HCT116 (cell line): Measurements from ENCODE around the gene AHRR. TPM values are rescaled to one million over a fixed set of nuclear protein-coding genes. Genes with fewer than 3 reads are reported as not detected.

Experiments
- ATAC-seq: fragments of 200-7000 bp; cut with Tn5 transposase; 2 replicates; pipeline ENCODE4 v1.9.1; 2020; ENCODE audit warnings: mild to moderate bottlenecking, moderate library complexity
- BruUV-seq: library from RNA; stranded (reverse); fragments of 400-500 nt; replicated peaks from 2 replicates; lab custom pipeline; 2021; lab: Mats Ljungman, UMichigan
- CTCF ChIA-PET: fragments of 300-600 bp; sonication (Branson Sonifier 250); formaldehyde crosslinking; loops from one replicate; lab custom pipeline; 2021; ENCODE audit warnings: antibody characterized with exemption; lab: Charles Lee
- POLR2A ChIA-PET: fragments of 300-600, 350-600 bp; sonication (Branson Sonifier 250); formaldehyde crosslinking; loops from one replicate; lab custom pipeline; 2021; ENCODE audit warnings: antibody characterized with exemption; lab: Charles Lee
- RAD21 ChIA-PET, 2 experiments: fragments of 300-600 bp; sonication (Branson Sonifier 250); formaldehyde crosslinking; loops; one replicate each; lab custom pipeline; 2023; ENCODE audit warnings: low total read pairs in 2 of 2; ENCODE audit not compliant: uncharacterized antibody in 2 of 2, unreplicated experiment in 2 of 2, low non-redundant PET in 1 of 2; lab: Charles Lee
- DNase-seq: peaks from one replicate; pipeline ENCODE4 v3.0.0-alpha.2; 2010; ENCODE audit warnings: low read depth, low spot score
- H2AFZ ChIP-seq: fragments of 200-600 bp; shearing (Covaris generic), sonication (generic); 2 replicates; pipeline ENCODE4 v1.6.1; 2017; ENCODE audit warnings: low read depth, mixed run types, mixed read lengths, antibody characterized with exemption, low read length; ENCODE audit not compliant: poor library complexity, severe bottlenecking
- H3K27ac ChIP-seq: 2 replicates; pipeline ENCODE4 v1.5.1; 2012; ENCODE audit warnings: low read depth, low read length
- H3K27me3 ChIP-seq: fragments of 200-600 bp; sonication (generic); 2 replicates; pipeline ENCODE4 v1.6.1; 2016; ENCODE audit warnings: mixed run types, low read length, mixed read lengths; ENCODE audit not compliant: insufficient read depth
- H3K36me3 ChIP-seq, 2 experiments: fragments of 200-500 bp in 1 of 2; fragments of 200-600 bp in 1 of 2; sonication (Bioruptor generic) in 1 of 2; sonication (generic) in 1 of 2; 2 replicates each; pipeline versions ENCODE4 v1.5.1 to v1.6.1; 2014 to 2016; ENCODE audit warnings: low read length in 2 of 2, inconsistent platforms in 1 of 2, mixed read lengths in 1 of 2, mixed run types in 1 of 2; ENCODE audit not compliant: insufficient read depth in 2 of 2, control insufficient read depth in 1 of 2
- H3K4me1 ChIP-seq, 2 experiments: fragments of 200-600 bp in 1 of 2; sonication (generic) in 1 of 2; 2 replicates each; pipeline versions ENCODE4 v1.5.1 to v1.6.1; 2012 to 2017; ENCODE audit warnings: low read length in 2 of 2, inconsistent platforms in 1 of 2, mild to moderate bottlenecking in 1 of 2, mixed read lengths in 1 of 2, mixed run types in 1 of 2, moderate library complexity in 1 of 2; ENCODE audit not compliant: insufficient read depth in 2 of 2, control insufficient read depth in 1 of 2
- H3K4me2 ChIP-seq: fragments of 200-600 bp; sonication (generic); 2 replicates; pipeline ENCODE4 v1.6.1; 2017; ENCODE audit warnings: mixed run types, low read length, mixed read lengths
- H3K4me3 ChIP-seq, 2 experiments: fragments of 200-600 bp in 1 of 2; sonication (generic) in 1 of 2; replicated peaks in 1 of 2; 2 replicates each; pipeline ENCODE4 v1.5.1; 2011 to 2016; ENCODE audit warnings: low read length in 2 of 2, control low read depth in 1 of 2, low read depth in 1 of 2, mild to moderate bottlenecking in 1 of 2, mixed read lengths in 1 of 2, mixed run types in 1 of 2
- H3K79me2 ChIP-seq: fragments of 200-600 bp; sonication (generic); 2 replicates; pipeline ENCODE4 v1.6.1; 2017; ENCODE audit warnings: mild to moderate bottlenecking, mixed run types, low read length, moderate library complexity, mixed read lengths; ENCODE audit not compliant: insufficient read depth
- H3K9ac ChIP-seq: fragments of 200-600 bp; sonication (generic); 2 replicates; pipeline ENCODE4 v1.6.1; 2016; ENCODE audit warnings: low read length, mixed read lengths
- H3K9me2 ChIP-seq: fragments of 200-600 bp; sonication (generic), shearing (Covaris generic); 2 replicates; pipeline ENCODE4 v1.6.1; 2017; ENCODE audit warnings: mixed run types, mild to moderate bottlenecking, moderate library complexity; ENCODE audit not compliant: insufficient read depth
- H3K9me3 ChIP-seq, 2 experiments: fragments of 200-500 bp in 1 of 2; fragments of 200-600 bp in 1 of 2; sonication (Bioruptor generic) in 1 of 2; sonication (generic) in 1 of 2; 2 replicates each; pipeline ENCODE4 v1.6.1; 2014 to 2017; ENCODE audit warnings: low read length in 2 of 2, mixed read lengths in 2 of 2, inconsistent platforms in 1 of 2, low read depth in 1 of 2, mild to moderate bottlenecking in 1 of 2, mixed run types in 1 of 2, moderate library complexity in 1 of 2; ENCODE audit not compliant: control insufficient read depth in 1 of 2, insufficient read depth in 1 of 2
- H4K20me1 ChIP-seq: fragments of 200-600 bp; sonication (generic), shearing (Covaris generic); 2 replicates; pipeline ENCODE4 v1.6.1; 2017; ENCODE audit warnings: mixed run types, mild to moderate bottlenecking, moderate library complexity; ENCODE audit not compliant: insufficient read depth
- CTCF ChIP-seq, 3 experiments: fragments of 200-600 bp in 1 of 3; sonication (generic) in 1 of 3; IDR thresholded peaks in 2 of 3; conservative IDR thresholded peaks in 1 of 3; 2 replicates each; pipeline ENCODE4 v1.5.1; 2012 to 2017; ENCODE audit warnings: low read depth in 2 of 3, low read length in 2 of 3, antibody characterized with exemption in 1 of 3, borderline replicate concordance in 1 of 3, control low read depth in 1 of 3, mild to moderate bottlenecking in 1 of 3, mixed read lengths in 1 of 3, mixed run types in 1 of 3, moderate library complexity in 1 of 3; ENCODE audit not compliant: insufficient read depth in 1 of 3
- EGR1 ChIP-seq: IDR thresholded peaks from 2 replicates; pipeline ENCODE4 v1.6.1; 2012; ENCODE audit warnings: low read depth
- ELF1 ChIP-seq: IDR thresholded peaks from 2 replicates; pipeline ENCODE4 v1.6.1; 2012; ENCODE audit warnings: low read depth, borderline replicate concordance
- EZH2 ChIP-seq: fragments of 200-600 bp; sonication (generic); IDR thresholded peaks from 2 replicates; pipeline ENCODE4 v1.6.1; 2017; ENCODE audit warnings: antibody characterized with exemption, mixed run types
- POLR2AphosphoS5 ChIP-seq: IDR thresholded peaks from 2 replicates; pipeline ENCODE4 v1.6.1; 2011; ENCODE audit warnings: mild to moderate bottlenecking, low read depth, low read length, moderate library complexity
- RAD21 ChIP-seq: IDR thresholded peaks from 2 replicates; pipeline ENCODE4 v1.6.1; 2012; ENCODE audit warnings: low read depth, mild to moderate bottlenecking
- YY1 ChIP-seq: IDR thresholded peaks from 2 replicates; pipeline ENCODE4 v1.6.1; 2011; ENCODE audit warnings: low read length, low read depth, moderate library complexity, mild to moderate bottlenecking; ENCODE audit not compliant: insufficient replicate concordance; ENCODE audit errors: extremely low read depth
- ZBTB33 ChIP-seq: IDR thresholded peaks from 2 replicates; pipeline ENCODE4 v1.6.1; 2011; ENCODE audit warnings: mild to moderate bottlenecking, low read length, moderate library complexity; ENCODE audit not compliant: insufficient replicate concordance; ENCODE audit errors: extremely low read depth
- ZNF274 ChIP-seq: fragments of 200-500 bp; sonication (Bioruptor generic); IDR thresholded peaks from 2 replicates; pipeline ENCODE4 v1.6.1; 2014; ENCODE audit warnings: mild to moderate bottlenecking, low read depth, low read length, inconsistent platforms
- intact Hi-C: fragments of 100-400 bp; cut with micrococcal nuclease; formaldehyde crosslinking; loops from 2 replicates; pipeline ENCODE4 v1.10.0; 2022
- total RNA-seq: library from RNA; stranded (reverse); gene quantifications from one replicate; pipeline ENCODE4 v1.2.1, GENCODE V29; 2021; ENCODE audit not compliant: unreplicated experiment

Gene AHRR
- total RNA-seq, 1 experiment from 2014 or later = 12.7 TPM

GRCh38 chr5:346229-346935 lies 24.9 kb downstream of the AHRR start (continued):
- TF ChIP-seq CTCF (IDR thresholded peaks at IDR 0.05 in 2 of 3, conservative IDR thresholded peaks at IDR 0.05 in 1 of 3; ENCODE audit: borderline replicate concordance in 1 of 3, insufficient read depth in 1 of 3, low read depth in 2 of 3, low read length in 2 of 3) = no peak
- TF ChIP-seq YY1 = no peak
- no peak for TF ChIP-seq EZH2
- no peak for TF ChIP-seq POLR2AphosphoS5
- TF ChIP-seq EGR1 = no peak
- no peak for TF ChIP-seq ZNF274

GRCh38 chr5:347712-348284 lies 26.3 kb downstream of the AHRR start:
- H2AFZ ChIP-seq = no peak overlapping the region
- no peaks in the 10 kb centered on the region for H3K9me3 ChIP-seq
- ChIA-PET CTCF (no interaction called here), POLR2A (no interaction called here), RAD21 (no interaction called here)
- H3K9ac ChIP-seq = no peak overlapping the region
- no TSS peak for BruUV-seq
- H3K79me2 ChIP-seq = no peaks in the 10 kb centered on the region
- H3K27ac ChIP-seq = no peak overlapping the region
- no peak overlapping the region for H3K4me3 ChIP-seq
- intact Hi-C loops = no loop called here
- H4K20me1 ChIP-seq = no peaks in the 10 kb centered on the region
- no peaks in the 10 kb centered on the region for H3K9me2 ChIP-seq
- no peak overlapping the region for H3K4me2 ChIP-seq
- DNase-seq = no peak
- no peaks in the 10 kb centered on the region for H3K36me3 ChIP-seq
- H3K4me1 ChIP-seq = peaks cover 6 to 15% of the 10 kb centered on the region in 2 experiments
- TF ChIP-seq ELF1 (no peak), RAD21 (no peak), ZBTB33 (no peak)
- TF ChIP-seq, all 23 proteins: peak for 0
- H3K27me3 ChIP-seq = no peaks in the 10 kb centered on the region
- no peak for ATAC-seq
